CD4-positive, alpha-beta T cell treated with Interleukin-4 for 4 hours (primary cell): Measurements from ENCODE around the gene VWA5A.

ENCODE experiments used
- DNase-seq: peaks from one replicate; pipeline ENCODE4 v3.0.0-alpha.2; 2020

Gene VWA5A, protein sequence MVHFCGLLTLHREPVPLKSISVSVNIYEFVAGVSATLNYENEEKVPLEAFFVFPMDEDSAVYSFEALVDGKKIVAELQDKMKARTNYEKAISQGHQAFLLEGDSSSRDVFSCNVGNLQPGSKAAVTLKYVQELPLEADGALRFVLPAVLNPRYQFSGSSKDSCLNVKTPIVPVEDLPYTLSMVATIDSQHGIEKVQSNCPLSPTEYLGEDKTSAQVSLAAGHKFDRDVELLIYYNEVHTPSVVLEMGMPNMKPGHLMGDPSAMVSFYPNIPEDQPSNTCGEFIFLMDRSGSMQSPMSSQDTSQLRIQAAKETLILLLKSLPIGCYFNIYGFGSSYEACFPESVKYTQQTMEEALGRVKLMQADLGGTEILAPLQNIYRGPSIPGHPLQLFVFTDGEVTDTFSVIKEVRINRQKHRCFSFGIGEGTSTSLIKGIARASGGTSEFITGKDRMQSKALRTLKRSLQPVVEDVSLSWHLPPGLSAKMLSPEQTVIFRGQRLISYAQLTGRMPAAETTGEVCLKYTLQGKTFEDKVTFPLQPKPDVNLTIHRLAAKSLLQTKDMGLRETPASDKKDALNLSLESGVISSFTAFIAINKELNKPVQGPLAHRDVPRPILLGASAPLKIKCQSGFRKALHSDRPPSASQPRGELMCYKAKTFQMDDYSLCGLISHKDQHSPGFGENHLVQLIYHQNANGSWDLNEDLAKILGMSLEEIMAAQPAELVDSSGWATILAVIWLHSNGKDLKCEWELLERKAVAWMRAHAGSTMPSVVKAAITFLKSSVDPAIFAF

DNA sequence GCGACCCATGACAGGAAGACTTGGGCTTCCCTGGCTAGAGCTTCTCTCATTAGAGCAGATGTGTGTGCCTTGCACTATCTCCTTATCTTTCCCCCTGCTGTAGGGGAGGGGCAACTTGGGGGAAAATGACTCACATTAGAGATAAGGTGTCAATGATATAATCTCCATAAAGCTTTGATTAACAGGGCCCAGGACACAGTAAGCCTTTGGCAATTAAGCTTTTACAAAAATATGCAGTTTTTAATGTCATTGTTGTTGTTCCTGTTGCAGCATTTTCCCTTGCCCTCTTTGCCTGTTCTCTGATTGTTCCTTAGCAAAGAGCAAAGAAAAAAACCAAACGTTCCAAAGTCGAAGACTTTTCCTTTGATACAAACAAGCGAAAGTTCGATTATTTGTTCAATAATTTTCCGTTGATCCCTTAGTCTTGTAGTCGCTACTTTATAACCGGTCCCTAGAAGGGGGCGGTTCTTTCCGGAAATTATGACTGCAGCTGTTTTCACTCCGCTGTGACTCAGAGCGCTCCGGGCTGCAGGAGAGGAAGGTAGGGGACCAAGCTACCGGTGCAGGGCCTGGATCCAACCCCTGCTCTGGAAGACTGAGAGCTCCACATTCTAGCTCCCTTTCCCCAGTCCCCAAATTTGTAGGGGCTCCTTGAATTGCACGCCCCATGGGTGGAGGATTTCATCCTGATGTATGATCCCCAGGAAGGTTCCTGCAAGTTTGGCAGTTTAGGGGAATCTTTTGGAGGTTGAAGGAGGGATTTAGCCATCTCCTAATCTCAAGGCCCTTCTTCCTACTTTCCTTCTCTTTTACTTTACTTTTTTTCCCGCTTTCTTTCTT lies at the start of gene VWA5A:
VWA5A (plus strand) TSS at position 509 of the 840 bp plus-strand sequence. CDS start 2,062 bp downstream, outside the sequence.
- peak; percentile 77 for DNase-seq

GRCh38 chr11:124068601-124069110 lies 46.6 kb upstream of the VWA5A start:
- DNase-seq = no peak

DNA sequence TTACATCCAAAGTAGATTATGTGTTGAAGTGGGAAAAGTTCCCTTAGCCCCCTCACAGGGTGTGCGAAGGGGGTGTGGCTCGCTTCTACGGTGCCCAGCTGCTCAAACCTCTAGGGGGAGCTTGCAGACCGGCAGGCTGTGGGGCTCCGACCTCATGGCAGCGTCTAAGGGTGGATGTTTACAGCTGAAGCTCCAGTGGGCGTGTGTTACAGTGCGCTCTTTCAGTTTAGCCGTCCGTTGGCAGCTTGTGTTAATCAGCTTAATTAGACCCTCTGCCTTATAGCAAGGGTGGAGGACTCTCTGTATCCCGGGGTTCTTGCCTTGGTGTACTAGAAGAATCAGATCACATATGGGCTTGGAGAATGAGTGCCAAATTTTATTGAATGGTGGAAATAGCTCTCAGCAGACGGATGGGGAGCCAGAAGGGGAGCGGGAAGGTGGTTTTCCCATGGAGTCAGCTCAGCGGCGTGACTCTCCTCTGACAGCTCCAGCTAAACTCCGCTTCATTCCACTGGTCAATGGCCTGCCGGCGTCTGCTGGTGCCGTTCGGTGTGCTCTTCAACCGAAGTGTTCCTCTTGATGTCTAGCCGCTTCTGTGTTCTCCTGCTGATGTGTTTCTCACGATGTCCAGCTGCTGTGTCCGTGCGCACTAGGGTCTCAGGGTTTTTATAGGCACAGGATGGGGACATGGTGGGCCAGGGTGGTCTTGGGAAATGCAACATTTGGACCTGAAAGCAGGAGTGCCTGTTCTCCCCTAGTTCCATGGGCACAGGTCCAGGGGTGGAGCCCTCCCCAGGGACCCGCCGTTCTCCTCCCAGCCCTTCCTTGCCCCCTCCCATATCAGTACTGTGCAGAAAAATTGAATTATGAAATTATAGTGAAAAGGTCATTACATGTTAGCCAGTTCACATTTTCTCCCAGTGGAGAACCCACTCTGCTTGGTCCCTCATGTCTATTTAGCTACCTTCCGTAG lies 45.5 kb upstream of the VWA5A start:
- peak; percentile 8 for DNase-seq

GRCh38 chr11:124070915-124071622 lies 44.2 kb upstream of the VWA5A start:
- peak; percentile 56 for DNase-seq

- no peak for DNase-seq
Measured at GRCh38 chr11:124071623-124071948, 43.7 kb upstream of the VWA5A start.

DNA sequence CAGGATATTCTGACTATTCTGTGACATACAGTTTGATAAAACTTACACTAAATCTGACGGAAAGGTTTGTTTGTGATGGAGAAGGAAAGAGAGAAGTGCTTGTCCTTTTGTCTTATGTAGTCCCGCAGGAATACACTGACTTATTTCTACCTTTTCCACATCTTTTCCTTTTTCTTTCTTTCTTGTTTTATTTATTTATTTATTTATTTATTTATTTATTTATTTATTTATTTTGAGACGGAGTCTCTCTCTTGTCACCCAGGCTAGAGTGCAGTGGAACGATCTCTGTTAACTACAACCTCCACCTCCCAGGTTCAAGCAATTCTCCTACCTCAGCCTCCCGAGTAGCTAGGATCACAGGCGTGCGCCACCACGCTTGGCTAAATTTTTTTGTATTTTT lies 43.1 kb upstream of the VWA5A start:
- no peak for DNase-seq

DNA sequence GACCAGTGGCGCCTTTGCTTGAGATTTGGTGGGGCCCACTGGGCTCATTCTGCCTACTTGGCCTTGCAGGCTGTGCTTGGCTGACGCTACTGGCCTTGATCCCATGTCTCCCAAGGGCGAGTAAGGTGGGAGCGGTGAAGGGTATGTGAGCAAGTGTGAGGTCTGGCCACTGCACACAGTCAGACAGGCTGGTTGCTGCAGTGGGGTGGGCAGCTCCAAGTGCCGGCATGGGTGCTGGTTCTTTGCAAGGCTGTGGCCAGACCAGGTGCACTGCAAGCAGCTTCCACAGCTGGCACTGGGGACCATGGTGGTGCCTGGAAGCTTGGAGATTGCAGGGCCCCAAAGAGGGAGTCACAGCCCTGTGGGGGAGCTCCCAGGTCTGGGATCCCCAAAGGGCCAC lies 40.7 kb upstream of the VWA5A start:
- no peak for DNase-seq

- DNase-seq = no peak
Measured at GRCh38 chr11:124075492-124075840, 39.8 kb upstream of the VWA5A start.

- DNase-seq = no peak
Measured at GRCh38 chr11:124075841-124076651, 39.2 kb upstream of the VWA5A start.

- DNase-seq = no peak
Measured at GRCh38 chr11:124077266-124077665, 38.0 kb upstream of the VWA5A start.

- no peak for DNase-seq
Measured at GRCh38 chr11:124078591-124078990, 36.7 kb upstream of the VWA5A start.

- no peak for DNase-seq
Measured at GRCh38 chr11:124079631-124080326, 35.5 kb upstream of the VWA5A start.

DNA sequence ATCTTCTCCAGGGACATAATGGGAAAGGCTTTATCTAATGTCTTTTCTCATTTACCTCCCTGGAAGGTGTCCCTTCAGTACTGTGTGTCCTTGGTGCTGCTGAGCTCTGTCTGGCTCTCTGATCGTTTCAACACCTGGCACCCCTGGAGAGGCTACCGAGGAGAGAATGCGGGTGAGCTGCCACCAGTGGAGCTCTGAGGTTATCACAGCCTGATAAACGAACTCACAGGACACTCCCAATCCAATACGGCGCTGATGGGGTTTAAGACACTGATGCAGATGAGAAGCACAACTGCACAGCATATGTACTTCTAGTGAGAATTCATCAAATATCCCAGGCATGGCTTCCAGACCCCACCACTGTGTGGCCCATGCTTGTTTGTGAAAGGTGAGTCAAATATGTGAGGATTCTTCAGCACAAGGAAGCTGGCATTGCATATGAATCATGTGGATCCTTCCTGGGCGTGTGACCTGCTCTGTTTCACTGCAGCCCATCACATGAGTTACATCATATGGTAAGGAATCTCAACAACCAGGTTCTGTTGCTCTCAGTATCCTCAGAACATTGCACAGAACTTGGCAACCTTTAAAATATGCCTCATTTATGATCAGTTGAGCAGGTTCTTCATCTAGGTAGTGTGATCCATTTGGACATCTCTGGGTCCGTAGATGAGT lies 34.8 kb upstream of the VWA5A start:
- DNase-seq = no peak

DNA sequence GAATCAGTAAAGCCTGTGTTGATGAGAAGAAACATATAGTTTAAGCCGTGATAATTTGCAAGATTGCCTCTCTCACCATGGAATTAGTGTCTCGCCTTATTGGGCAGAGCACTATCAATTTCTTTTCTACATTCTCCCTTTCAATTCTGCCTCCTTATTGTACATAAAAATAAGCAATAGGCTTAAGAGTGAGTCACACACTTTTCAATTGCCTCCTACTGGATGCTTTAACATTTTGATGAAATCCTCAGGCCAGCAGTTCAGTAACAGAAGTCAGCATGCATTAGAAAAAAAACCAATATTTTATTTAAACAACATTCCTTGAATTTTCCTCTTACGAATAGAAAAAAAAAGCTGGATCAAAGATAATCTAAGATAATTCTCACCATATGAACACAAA lies 33.8 kb upstream of the VWA5A start:
- no peak for DNase-seq

DNA sequence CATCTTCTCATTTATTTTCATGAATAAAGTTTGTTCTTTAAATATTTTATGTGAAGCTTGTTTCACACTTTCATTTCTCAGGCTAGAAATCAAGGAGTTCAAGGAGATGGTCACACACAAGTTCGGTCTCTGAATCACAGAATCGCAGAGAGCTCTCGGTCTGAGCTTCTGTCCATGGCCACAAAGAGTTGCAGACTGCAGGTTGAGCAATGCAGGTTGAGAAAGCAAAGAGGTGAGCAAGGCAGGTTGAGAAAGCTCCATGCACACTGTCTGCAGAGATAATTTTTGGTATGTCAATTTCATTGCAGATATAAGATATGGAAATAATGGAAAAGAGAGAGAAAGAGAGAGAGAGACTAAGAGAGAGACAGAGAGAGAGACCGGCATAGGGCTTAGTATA lies 32.9 kb upstream of the VWA5A start:
- DNase-seq = no peak

DNA sequence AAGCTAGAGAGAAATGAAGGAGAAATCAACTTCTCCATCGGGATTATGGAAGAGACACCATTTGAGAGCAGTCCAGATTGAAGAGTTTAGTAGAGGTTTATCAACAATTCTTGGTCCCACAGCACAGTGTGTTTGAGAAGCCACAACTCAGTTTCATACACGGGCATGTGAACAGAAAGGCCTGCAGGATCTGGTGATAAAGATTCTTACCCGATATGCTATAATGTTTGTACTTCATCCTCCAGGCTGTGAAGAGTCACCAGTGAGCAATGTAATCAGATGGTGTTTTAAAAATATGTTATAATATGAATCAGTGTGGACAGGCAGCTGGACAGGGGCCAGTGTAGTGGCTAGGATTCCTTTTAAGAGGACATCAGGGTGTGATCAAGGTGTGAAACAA lies 29.7 kb upstream of the VWA5A start:
- DNase-seq = no peak

DNA sequence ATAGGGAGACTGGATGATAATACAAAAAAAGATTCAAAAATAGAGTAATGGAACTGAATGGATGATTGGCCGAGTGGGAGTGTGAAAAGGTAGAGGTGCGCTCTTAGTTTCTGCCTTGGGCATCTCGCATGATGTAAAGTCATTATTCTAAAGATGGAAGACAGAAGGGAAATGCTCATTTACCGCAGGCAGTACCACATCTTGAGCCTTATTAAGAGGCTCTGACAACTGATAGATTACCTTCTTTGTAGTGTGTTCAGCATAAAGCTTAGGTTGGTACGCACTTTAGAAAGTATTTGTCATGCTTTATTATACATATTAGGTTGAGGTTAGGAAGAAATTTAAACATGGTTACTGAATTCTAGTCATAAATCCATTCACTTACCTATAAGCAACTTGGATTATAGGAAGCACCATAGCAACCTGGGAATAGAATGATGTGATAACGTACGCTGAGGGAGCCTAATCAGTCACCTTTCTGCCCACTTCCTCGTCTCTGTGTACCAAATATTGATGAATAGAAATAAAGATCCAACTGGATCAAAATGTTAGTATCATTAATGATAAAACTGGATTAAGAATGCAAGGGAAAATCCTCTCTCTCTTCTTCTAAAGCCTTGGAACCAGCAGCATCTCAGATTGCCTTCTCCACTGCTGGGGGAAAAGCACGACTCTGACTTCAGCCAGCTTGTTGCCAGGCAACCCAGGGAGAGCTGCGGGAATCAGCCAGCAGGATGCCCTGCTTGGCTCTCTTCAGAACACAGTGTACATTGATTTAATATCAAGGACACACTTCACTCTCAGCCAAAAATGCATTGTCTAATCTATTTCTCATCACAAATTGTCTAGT lies 29.0 kb upstream of the VWA5A start:
- no peak for DNase-seq

DNA sequence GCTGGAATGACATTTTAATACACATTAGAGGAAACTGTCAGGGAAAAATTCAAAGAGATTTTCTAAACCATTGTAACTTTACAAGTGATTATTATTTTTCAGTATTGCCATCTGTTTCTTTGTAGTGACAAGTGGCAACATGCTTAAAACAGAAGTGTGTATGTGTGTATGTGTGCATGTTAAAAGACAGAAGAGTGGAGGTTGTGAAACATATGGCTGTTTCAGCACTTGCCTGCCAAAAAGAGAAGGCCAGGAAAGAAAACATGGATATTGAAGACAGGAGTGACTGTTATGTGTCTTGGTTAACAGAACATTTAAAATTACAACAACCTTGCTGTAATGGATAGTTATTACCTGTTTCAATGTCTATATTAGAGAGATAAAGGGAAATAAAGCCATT lies 24.3 kb upstream of the VWA5A start:
- DNase-seq = no peak
